Activated naive CD4-positive, alpha-beta T cell treated with anti-CD3 and anti-CD28 coated beads, Interleukin-2, amount 50 U/mL, for 72 hours (primary cell): ENCODE data around the gene AGBL4. TPM values are rescaled to one million over a fixed set of nuclear protein-coding genes. Genes with fewer than 3 reads are reported as not detected.

Source experiments
- ATAC-seq, 2 donors: fragments of 150-1000 bp; cut with Tn5 transposase; 2 replicates each; pipeline ENCODE4 v1.10.0; 2021; ENCODE audit warnings: mild to moderate bottlenecking in 2 of 2, moderate library complexity in 2 of 2
- DNase-seq, 2 donors: peaks; one replicate each; pipeline ENCODE4 v3.0.0; 2021 to 2022; ENCODE audit warnings: low spot score in 2 of 2
- H3K27ac Mint-ChIP-seq, 2 donors: one replicate each; pipeline ENCODE4 v1.8.0; 2022; ENCODE audit warnings: mild to moderate bottlenecking in 2 of 2, mixed read lengths in 2 of 2
- H3K36me3 Mint-ChIP-seq, 2 donors: one replicate each; pipeline ENCODE4 v1.8.0; 2022; ENCODE audit warnings: mixed read lengths in 2 of 2
- H3K9me3 Mint-ChIP-seq, 2 donors: one replicate each; pipeline ENCODE4 v1.8.0; 2022; ENCODE audit warnings: mixed read lengths in 2 of 2
- total RNA-seq, 2 donors: library from RNA; stranded (reverse); gene quantifications; one replicate each; pipeline ENCODE4 v1.2.3, GENCODE V29; 2022

Gene AGBL4
- total RNA-seq, 2 donors from 2014 or later: 0.19 TPM; not detected in 1

GRCh38 chr1:49556676-49557234 lies 467.0 kb downstream of the AGBL4 start:
- no peak overlapping the region for H3K27ac Mint-ChIP-seq
- no peak for ATAC-seq
- DNase-seq: no peak
- H3K9me3 Mint-ChIP-seq: peaks cover 8 to 22% of the 10 kb centered on the region in 2 donors
- peaks cover 0 to 5% of the 10 kb centered on the region in 2 donors for H3K36me3 Mint-ChIP-seq

DNA sequence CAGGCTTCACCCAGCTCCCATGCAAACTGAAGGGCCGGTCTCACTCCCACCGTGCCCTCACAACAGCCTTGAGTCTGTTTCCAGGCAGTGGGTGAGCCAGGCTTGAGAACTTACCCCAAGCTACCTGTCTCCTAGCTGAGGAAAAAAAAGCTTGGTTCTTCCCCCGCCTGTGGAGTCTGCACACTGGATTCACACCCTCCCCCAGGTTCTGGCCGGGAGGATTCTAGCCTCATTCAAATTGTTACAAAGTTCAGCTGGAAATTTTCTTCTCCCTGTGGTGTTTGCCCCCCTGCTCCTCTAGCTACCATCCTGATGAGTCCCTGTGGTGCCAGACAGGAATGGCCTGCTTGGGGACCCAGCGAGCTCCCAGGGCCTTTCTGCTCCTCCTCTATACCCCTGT lies 471.7 kb downstream of the AGBL4 start:
- Mint-ChIP-seq H3K27ac (no peak overlapping the region), H3K9me3 (peaks cover 15 to 26% of the 10 kb centered on the region in 2 donors), H3K36me3 (peaks cover 0 to 8% of the 10 kb centered on the region in 2 donors)
- ATAC-seq: no peak
- DNase-seq: no peak

DNA sequence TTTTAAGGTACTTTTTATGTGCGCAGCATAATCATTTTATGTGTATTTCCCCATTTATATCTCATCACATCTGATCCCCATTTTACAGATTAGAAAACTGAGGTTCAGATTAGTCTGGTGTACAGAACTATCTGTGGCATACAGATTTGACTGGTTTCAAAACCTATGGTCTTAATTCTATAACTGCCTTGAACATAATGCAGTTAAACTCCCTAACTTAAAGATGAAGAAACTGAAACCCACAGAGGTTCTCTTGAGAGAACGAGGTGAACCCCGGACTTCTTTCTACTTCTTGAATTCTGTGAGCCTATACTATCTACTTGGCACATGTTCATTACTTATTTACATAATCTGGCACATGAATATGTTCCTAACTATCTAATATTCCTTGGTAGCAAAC lies 479.1 kb downstream of the AGBL4 start:
- no peak overlapping the region for H3K27ac Mint-ChIP-seq
- ATAC-seq (no peak), DNase-seq (no peak)
- H3K36me3 Mint-ChIP-seq: no peaks in the 10 kb centered on the region
- H3K9me3 Mint-ChIP-seq: peaks cover 13 to 25% of the 10 kb centered on the region in 2 donors

GRCh38 chr1:49541096-49541752 lies 482.5 kb downstream of the AGBL4 start:
- Mint-ChIP-seq H3K36me3 (no peaks in the 10 kb centered on the region), H3K9me3 (peaks cover 5 to 12% of the 10 kb centered on the region in 2 donors), H3K27ac (no peak overlapping the region)
- ATAC-seq (no peak), DNase-seq (no peak)

GRCh38 chr1:49527606-49528305 lies 496.0 kb downstream of the AGBL4 start:
- no peak for ATAC-seq
- DNase-seq: no peak
- H3K27ac Mint-ChIP-seq: no peak overlapping the region

DNA sequence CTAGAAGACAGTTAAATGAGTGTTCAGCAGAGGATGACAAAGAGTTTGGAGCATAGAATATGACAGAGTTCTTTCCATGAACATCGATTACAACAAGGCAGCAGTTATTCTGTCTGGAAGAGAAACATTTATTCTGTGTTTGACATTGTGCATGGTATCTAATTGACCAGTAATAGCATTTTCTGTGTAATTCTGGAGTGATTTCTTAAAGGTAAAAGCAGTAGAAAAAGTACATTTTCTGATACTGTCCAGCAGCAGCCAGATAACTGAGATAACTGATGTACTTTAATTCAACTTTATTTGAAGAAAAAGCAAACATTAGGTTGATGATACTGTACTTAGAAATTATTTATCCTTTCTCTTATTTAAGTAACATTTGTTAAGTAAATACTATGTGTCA lies 497.1 kb downstream of the AGBL4 start:
- Mint-ChIP-seq H3K27ac (no peak overlapping the region), H3K36me3 (no peaks in the 10 kb centered on the region), H3K9me3 (peaks cover 0 to 4% of the 10 kb centered on the region in 2 donors)
- DNase-seq (no peak), ATAC-seq (no peak)

More at GRCh38 chr1:49527606-49528305, 496.0 kb downstream of the AGBL4 start:
- H3K9me3 Mint-ChIP-seq: peaks cover 0 to 4% of the 10 kb centered on the region in 2 donors
- H3K36me3 Mint-ChIP-seq: no peaks in the 10 kb centered on the region

DNA sequence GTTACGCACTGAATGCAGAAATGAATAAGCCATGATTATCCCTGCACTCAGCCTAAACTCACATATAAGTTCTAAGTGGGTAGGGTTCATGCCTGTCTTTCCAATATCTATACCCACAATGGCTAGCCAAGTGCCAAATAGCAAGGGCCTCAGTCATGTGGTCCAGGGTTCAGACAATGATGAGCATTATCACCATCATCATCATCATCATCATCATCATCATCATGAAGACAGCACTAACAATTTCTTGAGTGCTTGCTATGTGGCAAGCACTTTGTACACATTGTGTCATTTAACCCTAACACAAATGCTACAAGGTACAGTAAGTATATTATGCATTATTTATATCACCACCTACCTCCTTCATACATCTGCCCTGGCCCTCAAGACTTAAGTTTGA lies 500.0 kb downstream of the AGBL4 start:
- peaks cover 0 to 4% of the 10 kb centered on the region in 2 donors for H3K9me3 Mint-ChIP-seq
- ATAC-seq: no peak
- H3K36me3 Mint-ChIP-seq: no peaks in the 10 kb centered on the region
- no peak overlapping the region for H3K27ac Mint-ChIP-seq
- DNase-seq: no peak

GRCh38 chr1:49466961-49467360 lies 556.8 kb downstream of the AGBL4 start:
- Mint-ChIP-seq H3K27ac (no peak overlapping the region), H3K36me3 (no peaks in the 10 kb centered on the region), H3K9me3 (peaks cover 14 to 15% of the 10 kb centered on the region in 2 donors)
- DNase-seq: no peak
- no peak for ATAC-seq

DNA sequence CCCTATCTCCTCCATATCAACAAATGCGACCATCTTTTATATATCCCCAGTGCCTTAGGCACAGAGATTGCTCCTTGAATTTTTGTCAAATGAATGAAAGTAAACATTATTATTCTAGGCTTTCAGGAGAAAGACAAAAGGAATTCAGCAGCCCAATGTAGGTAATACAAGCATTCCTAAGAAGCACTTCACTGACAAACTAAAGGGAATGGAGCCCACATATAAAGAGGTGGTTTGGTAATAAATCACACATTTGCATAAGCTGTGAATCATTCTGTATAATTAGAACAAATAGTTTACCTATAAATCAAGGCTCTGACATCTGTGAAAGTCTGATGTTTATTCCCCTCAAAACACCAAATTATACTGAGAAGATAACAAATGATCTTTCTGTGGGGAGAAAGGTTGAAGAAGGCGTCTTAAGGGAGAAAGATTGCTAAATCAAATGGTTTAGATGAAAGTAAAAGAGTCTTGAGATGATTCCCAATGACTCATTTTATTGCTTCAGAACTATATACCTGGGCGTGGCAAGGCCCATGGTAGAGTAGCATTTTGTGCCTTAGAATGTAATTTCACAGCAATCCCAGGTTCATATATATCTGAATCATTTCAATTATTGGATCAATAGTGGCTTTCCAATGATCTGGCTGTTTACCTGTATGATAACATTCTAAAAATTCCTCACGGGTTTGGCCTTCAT lies 558.1 kb downstream of the AGBL4 start:
- H3K9me3 Mint-ChIP-seq: peaks cover 15 to 20% of the 10 kb centered on the region in 2 donors
- H3K27ac Mint-ChIP-seq: no peak overlapping the region
- DNase-seq (no peak), ATAC-seq (no peak)
- H3K36me3 Mint-ChIP-seq: no peaks in the 10 kb centered on the region

GRCh38 chr1:49448200-49448599 lies 575.6 kb downstream of the AGBL4 start:
- Mint-ChIP-seq H3K36me3 (no peaks in the 10 kb centered on the region), H3K27ac (no peak overlapping the region), H3K9me3 (peaks cover 10 to 17% of the 10 kb centered on the region in 2 donors)
- no peak for ATAC-seq
- DNase-seq: no peak

- DNase-seq (no peak), ATAC-seq (no peak)
- Mint-ChIP-seq H3K36me3 (peaks cover 0 to 13% of the 10 kb centered on the region in 2 donors), H3K27ac (no peak overlapping the region), H3K9me3 (peaks cover 13 to 15% of the 10 kb centered on the region in 2 donors)
These were observed 586.9 kb downstream of the AGBL4 start for GRCh38 chr1:49436865-49437264.

DNA sequence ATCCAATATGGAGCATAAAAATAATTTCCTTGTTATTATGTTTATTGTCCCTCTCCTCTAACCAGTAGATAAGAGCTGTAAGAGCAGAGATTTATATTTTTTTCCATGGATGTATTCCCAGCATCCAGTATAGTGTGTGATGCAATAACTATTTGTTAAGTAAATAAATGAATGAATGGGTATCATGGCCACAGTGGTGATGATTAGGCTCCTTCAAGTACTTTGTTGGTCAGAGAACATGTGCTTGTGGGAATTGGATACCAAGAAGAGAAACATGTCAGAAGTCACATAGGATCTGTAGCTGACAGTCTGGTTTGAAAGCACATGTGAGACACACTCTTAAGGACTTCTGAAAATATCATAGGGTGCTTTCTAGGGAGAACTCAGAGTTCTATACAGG lies 588.5 kb downstream of the AGBL4 start:
- Mint-ChIP-seq H3K9me3 (peaks cover 5 to 10% of the 10 kb centered on the region in 2 donors), H3K36me3 (peaks cover 0 to 5% of the 10 kb centered on the region in 2 donors), H3K27ac (no peak overlapping the region)
- DNase-seq (no peak), ATAC-seq (no peak)

DNA sequence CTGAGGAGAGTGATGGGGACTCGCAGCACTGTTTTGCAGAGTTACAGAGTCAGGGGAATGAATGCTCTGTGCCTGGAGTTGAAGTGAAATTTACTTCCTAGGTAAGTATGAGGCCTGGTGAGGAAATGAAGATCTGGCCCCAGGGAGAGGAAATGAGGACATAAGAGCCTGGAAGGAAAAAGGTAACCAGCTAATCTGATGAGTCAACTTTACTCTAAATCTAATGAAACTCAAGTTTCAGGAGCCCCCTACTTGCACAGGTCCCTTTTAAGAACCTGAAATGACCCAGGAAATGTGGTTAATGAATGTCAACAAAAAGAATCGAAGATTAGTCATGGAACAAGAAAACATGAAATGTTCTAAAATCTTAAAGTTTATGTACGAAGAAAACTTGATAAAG lies 599.0 kb downstream of the AGBL4 start:
- peaks cover 12 to 20% of the 10 kb centered on the region in 2 donors for H3K9me3 Mint-ChIP-seq
- no peak for ATAC-seq
- no peak for DNase-seq
- H3K27ac Mint-ChIP-seq: no peak overlapping the region
- peaks cover 0 to 13% of the 10 kb centered on the region in 2 donors for H3K36me3 Mint-ChIP-seq

GRCh38 chr1:49416758-49417157 lies 607.0 kb downstream of the AGBL4 start:
- no peak for ATAC-seq
- no peak for DNase-seq
- Mint-ChIP-seq H3K36me3 (no peaks in the 10 kb centered on the region), H3K27ac (no peak overlapping the region), H3K9me3 (peaks cover 6 to 8% of the 10 kb centered on the region in 2 donors)

DNA sequence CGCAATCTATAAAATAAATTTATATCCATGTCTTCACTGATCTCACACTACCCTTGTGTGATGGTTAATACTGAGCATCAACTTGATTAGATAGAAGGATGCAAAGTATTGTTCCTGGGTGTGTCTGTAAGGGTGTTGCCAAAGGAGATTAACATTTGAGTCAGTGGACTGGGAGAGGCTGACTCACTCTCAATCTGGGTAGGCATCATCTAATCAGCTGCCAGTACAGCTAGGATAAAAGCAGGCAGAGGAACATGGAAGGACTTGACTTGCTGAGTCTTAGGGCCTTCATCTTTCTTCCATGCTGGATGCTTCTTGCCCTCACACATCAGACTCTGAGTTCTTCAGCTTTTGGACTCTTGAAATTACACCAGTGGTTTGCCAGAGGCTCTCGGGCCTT lies 615.4 kb downstream of the AGBL4 start:
- ATAC-seq (no peak), DNase-seq (no peak)
- peaks cover 13 to 18% of the 10 kb centered on the region in 2 donors for H3K9me3 Mint-ChIP-seq
- no peak overlapping the region for H3K27ac Mint-ChIP-seq
- peaks cover 0 to 8% of the 10 kb centered on the region in 2 donors for H3K36me3 Mint-ChIP-seq

DNA sequence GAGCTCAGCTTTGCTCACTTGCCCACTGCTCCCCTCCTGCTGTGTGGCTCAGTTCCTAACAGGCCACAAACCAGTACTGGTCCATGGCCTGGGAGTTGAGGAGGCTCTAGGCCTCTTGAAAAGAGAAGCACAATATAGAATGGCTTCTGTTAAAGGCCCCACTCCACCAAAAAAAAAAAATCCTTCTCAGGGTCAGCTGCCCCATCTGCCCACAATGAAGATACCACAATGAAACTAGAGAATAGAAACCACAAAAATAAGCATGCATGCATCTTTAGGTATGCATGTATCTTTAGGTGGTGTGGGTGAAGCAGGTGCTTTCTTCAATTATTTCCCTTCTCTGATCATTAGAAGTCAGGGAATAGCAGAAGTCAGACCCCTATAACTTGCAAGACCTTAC lies 626.7 kb downstream of the AGBL4 start:
- ATAC-seq: no peak
- Mint-ChIP-seq H3K36me3 (peaks cover 0 to 4% of the 10 kb centered on the region in 2 donors), H3K9me3 (peaks cover 7 to 19% of the 10 kb centered on the region in 2 donors), H3K27ac (no peak overlapping the region)
- DNase-seq: no peak

DNA sequence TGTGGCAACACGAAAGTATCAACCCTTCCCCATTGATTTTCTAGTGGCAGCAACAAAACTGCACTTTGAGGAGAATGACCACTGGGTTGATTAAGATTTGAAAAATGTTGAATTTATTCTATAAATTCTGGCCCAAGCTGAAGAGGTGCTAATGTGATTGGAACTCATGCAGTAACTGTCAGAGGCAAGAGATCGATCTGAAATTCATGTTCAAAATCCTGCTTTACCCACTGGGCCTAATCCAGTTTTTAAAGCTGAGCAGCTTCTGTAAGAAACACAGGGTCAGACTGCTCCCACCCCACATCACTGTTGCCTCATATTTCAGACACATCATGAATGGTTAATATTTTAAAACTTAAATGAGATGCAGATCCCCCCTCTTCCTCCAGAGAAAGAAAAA lies 629.6 kb downstream of the AGBL4 start:
- H3K9me3 Mint-ChIP-seq: peaks cover 8 to 13% of the 10 kb centered on the region in 2 donors
- H3K27ac Mint-ChIP-seq: no peak overlapping the region
- H3K36me3 Mint-ChIP-seq: peaks cover 0 to 7% of the 10 kb centered on the region in 2 donors
- no peak for ATAC-seq
- no peak for DNase-seq
